ENCODE measurements around the gene GLIS1. TPM values are rescaled to one million over a fixed set of nuclear protein-coding genes. Genes with fewer than 3 reads are reported as not detected.

GLIS1 gene
- polyA plus RNA-seq, 1 donor (not counting 4 experiments of a cell fraction or from before 2014, with no cell fraction given): not detected

- FAIRE-seq (peak; percentile 32), DNase-seq (ENCODE audit: low read depth, low spot score) (peak; percentile 35)
- Histone ChIP-seq H3K4me3 (ENCODE audit: control insufficient read depth in 2 of 3, extremely low read depth in 1 of 3, insufficient read depth in 2 of 3, low read depth in 1 of 3, low read length in 3 of 3) (no peak overlapping the region), H4K20me1 (ENCODE audit: control insufficient read depth, extremely low read depth, insufficient read depth, low read length) (no peaks in the 10 kb centered on the region), H3K4me2 (ENCODE audit: control insufficient read depth, extremely low read depth, insufficient read depth, low read depth, low read length) (peak overlapping the region; percentile 67), H2AFZ (ENCODE audit: control insufficient read depth, low read length) (peak overlapping the region; percentile 76), H3K27ac (ENCODE audit: control insufficient read depth, insufficient read depth, low read length) (no peak overlapping the region), H3K9me3 (ENCODE audit: control insufficient read depth, low read depth, low read length) (no peaks in the 10 kb centered on the region), H3K27me3 (ENCODE audit: control insufficient read depth, extremely low read depth, insufficient read depth, low read length) (peaks cover 14% of the 10 kb centered on the region), H3K9me1 (ENCODE audit: control insufficient read depth, extremely low read depth, insufficient read depth, low read length) (no peaks in the 10 kb centered on the region), H3K36me3 (ENCODE audit: control insufficient read depth in 2 of 2, extremely low read depth in 1 of 2, insufficient read depth in 2 of 2, low read length in 2 of 2) (no peaks in the 10 kb centered on the region), H3K79me2 (ENCODE audit: control insufficient read depth, insufficient read depth, low read length) (no peaks in the 10 kb centered on the region), H3K9ac (ENCODE audit: control insufficient read depth, extremely low read depth, insufficient read depth, low read length) (no peak overlapping the region), H3K4me1 (ENCODE audit: control insufficient read depth, extremely low read depth, insufficient read depth, low read length) (peaks cover 4% of the 10 kb centered on the region)
- no peak for TF ChIP-seq CTCF (optimal IDR thresholded peaks at IDR 0.05 in 1 of 3, IDR thresholded peaks at IDR 0.05 in 1 of 3, conservative IDR thresholded peaks at IDR 0.05 in 1 of 3; ENCODE audit: extremely low read depth in 1 of 3, insufficient read depth in 2 of 3, low read length in 3 of 3)
- no peak for TF ChIP-seq EZH2 (IDR thresholded peaks at IDR 0.05; ENCODE audit: low read length)
- dilution Hi-C loops (cut with MboI; ENCODE audit: extremely low pct_ligation_motif_present, low sequenced_read_pairs): no loop called here
Observed at GRCh38 chr1:53508991-53509666, 229.8 kb downstream of the GLIS1 start.

DNA sequence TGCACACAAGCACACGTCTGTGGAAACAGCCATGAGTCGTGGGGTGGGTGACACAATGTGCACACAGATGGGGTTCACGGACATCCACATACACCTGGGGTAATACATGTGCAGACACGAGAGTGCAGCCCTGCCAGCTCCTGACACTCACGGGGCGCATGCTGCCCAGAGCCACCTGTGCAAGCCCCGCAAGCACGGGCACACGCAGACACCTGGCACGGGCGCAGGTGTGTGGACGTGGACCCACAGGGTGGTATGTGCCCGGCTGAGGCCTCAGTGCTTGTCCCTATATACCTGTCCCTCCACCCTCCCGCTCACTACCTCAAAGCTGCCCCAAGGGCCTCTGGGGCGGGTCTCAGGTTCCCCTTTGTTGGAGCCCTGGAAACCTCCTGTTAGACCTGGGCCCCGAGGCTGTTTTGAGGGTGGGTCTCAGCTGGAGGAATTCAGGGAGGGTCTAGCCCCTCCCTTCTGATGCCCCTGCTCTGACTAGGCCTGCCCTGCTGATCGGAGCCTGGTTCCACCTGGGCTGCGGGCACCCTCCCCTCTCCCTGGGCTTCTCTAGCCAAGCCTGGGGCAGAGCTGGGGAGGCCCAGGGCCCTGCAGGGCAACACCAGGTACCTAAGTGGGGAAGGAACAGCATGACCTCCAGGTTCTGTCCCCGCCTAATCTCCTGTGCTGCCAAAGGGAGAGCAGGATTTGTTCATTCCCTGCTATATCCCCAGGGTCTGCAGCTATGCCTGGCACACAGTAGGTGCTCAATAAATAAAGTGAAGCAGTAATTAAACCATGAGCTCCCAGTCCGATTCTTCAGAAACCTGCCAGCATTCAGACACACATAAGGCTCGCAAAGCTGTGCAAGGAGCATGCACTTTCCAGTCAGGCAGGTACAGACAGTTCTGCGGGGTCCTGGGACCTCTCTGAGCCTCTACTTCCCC is 230.6 kb downstream of the GLIS1 start:
- dilution Hi-C loops (cut with MboI; ENCODE audit: extremely low pct_ligation_motif_present, low sequenced_read_pairs): no loop called here
- no peak overlapping the region for H2AFZ ChIP-seq (ENCODE audit: control insufficient read depth, low read length)
- DNase-seq (ENCODE audit: low read depth, low spot score) (no peak), FAIRE-seq (no peak)
- H3K79me2 ChIP-seq (ENCODE audit: control insufficient read depth, insufficient read depth, low read length): no peaks in the 10 kb centered on the region
- H3K27me3 ChIP-seq (ENCODE audit: control insufficient read depth, extremely low read depth, insufficient read depth, low read length): peaks cover 14% of the 10 kb centered on the region
- no peaks in the 10 kb centered on the region for H3K9me3 ChIP-seq (ENCODE audit: control insufficient read depth, low read depth, low read length)
- H3K36me3 ChIP-seq (ENCODE audit: control insufficient read depth in 2 of 2, extremely low read depth in 1 of 2, insufficient read depth in 2 of 2, low read length in 2 of 2): no peaks in the 10 kb centered on the region
- no peaks in the 10 kb centered on the region for H4K20me1 ChIP-seq (ENCODE audit: control insufficient read depth, extremely low read depth, insufficient read depth, low read length)
- H3K4me2 ChIP-seq (ENCODE audit: control insufficient read depth, extremely low read depth, insufficient read depth, low read depth, low read length): peak overlapping the region; percentile 67
- H3K9me1 ChIP-seq (ENCODE audit: control insufficient read depth, extremely low read depth, insufficient read depth, low read length): no peaks in the 10 kb centered on the region
- peaks cover 4% of the 10 kb centered on the region for H3K4me1 ChIP-seq (ENCODE audit: control insufficient read depth, extremely low read depth, insufficient read depth, low read length)
- no peak overlapping the region for H3K4me3 ChIP-seq (ENCODE audit: control insufficient read depth in 2 of 3, extremely low read depth in 1 of 3, insufficient read depth in 2 of 3, low read depth in 1 of 3, low read length in 3 of 3)
- no peak for TF ChIP-seq EZH2 (IDR thresholded peaks at IDR 0.05; ENCODE audit: low read length)
- TF ChIP-seq CTCF (optimal IDR thresholded peaks at IDR 0.05 in 1 of 3, IDR thresholded peaks at IDR 0.05 in 1 of 3, conservative IDR thresholded peaks at IDR 0.05 in 1 of 3; ENCODE audit: extremely low read depth in 1 of 3, insufficient read depth in 2 of 3, low read length in 3 of 3): no peak
- H3K9ac ChIP-seq (ENCODE audit: control insufficient read depth, extremely low read depth, insufficient read depth, low read length): no peak overlapping the region
- no peak overlapping the region for H3K27ac ChIP-seq (ENCODE audit: control insufficient read depth, insufficient read depth, low read length)

Data from keratinocyte (primary cell).